Urinary bladder (tissue), 4 donors: ENCODE measurements around the gene CAB39. TPM values are rescaled to one million over a fixed set of nuclear protein-coding genes. Genes with fewer than 3 reads are reported as not detected.

ENCODE experiments used
- DNase-seq: peaks from one replicate; pipeline ENCODE4 v3.0.0-alpha.2; 2015; ENCODE audit errors: extremely low spot score
- H3K27ac ChIP-seq: one replicate; pipeline ENCODE4 v1.5.1; 2013; ENCODE audit warnings: low read depth, mild to moderate bottlenecking, moderate library complexity
- H3K36me3 ChIP-seq: one replicate; pipeline ENCODE4 v1.6.1; 2013; ENCODE audit warnings: mild to moderate bottlenecking, moderate library complexity; ENCODE audit not compliant: insufficient read depth
- H3K4me1 ChIP-seq: one replicate; pipeline ENCODE4 v1.6.1; 2013; ENCODE audit warnings: mild to moderate bottlenecking, moderate library complexity; ENCODE audit not compliant: insufficient read depth
- H3K4me3 ChIP-seq: one replicate; pipeline ENCODE4 v1.5.1; 2013; ENCODE audit warnings: low read depth, low read length
- WGBS: extraction: QIAGEN DNeasy Blood & Tissue Kit; methylation state at CpG from one replicate; pipeline ENCODE4 v1.1.7; 2013; 5-methylcytosine and 5-hydroxymethylcytosine counted together
- polyA plus RNA-seq: library from polyadenylated mRNA; stranded (reverse); fragments of 200-250 nt; gene quantifications from one replicate; pipeline ENCODE4 v1.2.3, GENCODE V29; 2013
- small RNA-seq: library from RNA; depleted of rRNA; stranded (forward); fragments of <200 nt; gene quantifications from one replicate; pipeline ENCODE3, GENCODE V24; 2014
- total RNA-seq: library from RNA; depleted of rRNA; stranded (reverse); fragments of >200 nt; gene quantifications from one replicate; pipeline ENCODE4 v1.2.3, GENCODE V29; 2014
- donor health status: healthy with polysubstance abuse.
- donor health status: healthy.

Gene CAB39
- total and polyA plus RNA-seq, 2 donors: 42.9 to 90.5 TPM

DNA sequence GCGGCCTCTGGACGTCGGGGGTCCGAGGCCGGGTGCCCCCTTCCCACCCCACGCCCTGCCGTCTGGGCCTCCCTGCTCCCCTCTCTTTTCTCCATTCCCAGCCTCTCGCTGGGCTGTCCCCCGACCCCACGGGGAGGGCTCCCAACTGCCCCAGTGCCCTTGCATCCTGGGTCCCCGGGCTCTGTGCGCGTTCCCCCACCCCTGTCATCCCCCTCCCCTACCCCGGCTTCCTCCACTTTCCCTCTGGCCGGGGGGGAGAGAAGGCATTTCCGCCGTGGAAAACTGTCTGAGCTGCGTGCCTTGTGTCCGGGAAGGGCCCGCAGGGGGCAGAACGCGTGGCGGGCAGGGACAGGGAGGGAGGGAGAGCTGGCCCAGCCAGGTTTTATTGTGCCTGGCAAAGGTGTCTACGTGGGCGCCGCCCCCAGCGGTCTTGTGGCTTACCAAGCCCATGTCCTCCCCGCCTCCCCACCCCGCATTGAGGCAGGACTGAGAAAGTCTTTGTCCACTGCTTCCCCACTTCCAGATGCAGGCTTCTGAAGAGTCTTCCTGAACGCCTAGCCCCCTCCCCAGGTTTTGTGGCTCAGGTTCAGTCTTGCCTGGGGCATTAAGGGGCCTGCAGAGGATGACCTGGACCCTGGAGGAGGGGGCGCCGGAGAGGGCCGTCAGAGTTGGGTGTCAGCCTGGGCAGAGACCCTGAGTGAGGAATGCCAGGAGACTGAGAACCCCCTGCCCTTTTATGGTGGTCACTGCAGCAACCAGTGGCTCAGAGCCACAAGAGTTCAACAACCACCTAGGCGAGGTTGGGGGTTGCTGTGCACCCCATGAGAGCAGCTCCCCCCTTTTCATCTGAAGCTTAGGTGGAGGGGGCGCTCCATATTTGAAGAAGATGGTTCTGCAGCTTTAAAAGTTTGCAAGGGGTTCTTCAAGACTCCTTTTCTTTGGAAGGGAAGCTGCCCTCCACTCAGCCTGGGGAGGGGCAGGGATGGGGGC is 153.4 kb downstream of the CAB39 start:
- no peak for DNase-seq
- Histone ChIP-seq H3K4me3 (peak overlapping the region; percentile 77), H3K4me1 (no peaks in the 10 kb centered on the region), H3K36me3 (no peaks in the 10 kb centered on the region), H3K27ac (peak overlapping the region; percentile 34)
- 10% methylated on average over 35 of the region's 35 CpGs for WGBS

DNA sequence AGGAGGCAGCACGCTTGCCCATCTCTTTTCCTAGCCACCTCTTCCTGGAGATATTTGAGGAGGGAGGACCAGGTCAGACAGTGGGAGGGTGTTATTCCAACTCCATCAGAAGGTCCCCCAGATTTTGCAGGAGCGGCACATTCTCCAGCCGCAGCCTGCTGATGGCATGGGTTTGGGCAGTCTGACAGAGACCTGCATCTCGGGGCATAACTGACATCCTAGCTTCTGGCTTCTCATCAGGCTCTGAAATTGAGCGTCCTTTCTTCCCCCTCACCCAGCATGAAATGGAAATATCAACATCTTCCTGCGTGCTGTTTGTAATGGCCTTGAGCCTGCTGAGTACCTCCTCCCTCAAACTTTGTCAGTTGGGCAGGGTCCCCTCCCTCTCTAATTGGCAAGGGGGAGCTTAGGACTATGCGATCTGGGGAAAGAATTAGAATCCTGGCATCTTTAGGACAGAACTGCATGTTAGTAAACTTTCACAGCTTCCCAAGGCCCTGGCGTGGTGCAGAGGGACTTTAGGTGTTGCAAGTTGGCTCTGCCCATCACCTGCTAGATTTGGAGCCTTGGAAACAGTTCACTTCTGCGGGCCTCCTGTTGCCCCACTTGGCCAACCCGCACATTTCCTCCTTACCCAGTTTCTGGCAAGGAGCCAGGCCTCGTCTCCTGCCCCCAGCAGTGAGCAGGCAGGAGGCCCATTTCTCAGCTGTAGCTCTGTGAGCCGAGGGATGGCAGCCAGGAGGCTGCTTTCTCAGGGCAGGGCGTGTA is 154.3 kb downstream of the CAB39 start:
- 31% methylated on average over 13 of the region's 13 CpGs for WGBS
- Histone ChIP-seq H3K4me3 (no peak overlapping the region), H3K4me1 (no peaks in the 10 kb centered on the region), H3K27ac (peak overlapping the region; percentile 57), H3K36me3 (no peaks in the 10 kb centered on the region)
- DNase-seq: no peak

DNA sequence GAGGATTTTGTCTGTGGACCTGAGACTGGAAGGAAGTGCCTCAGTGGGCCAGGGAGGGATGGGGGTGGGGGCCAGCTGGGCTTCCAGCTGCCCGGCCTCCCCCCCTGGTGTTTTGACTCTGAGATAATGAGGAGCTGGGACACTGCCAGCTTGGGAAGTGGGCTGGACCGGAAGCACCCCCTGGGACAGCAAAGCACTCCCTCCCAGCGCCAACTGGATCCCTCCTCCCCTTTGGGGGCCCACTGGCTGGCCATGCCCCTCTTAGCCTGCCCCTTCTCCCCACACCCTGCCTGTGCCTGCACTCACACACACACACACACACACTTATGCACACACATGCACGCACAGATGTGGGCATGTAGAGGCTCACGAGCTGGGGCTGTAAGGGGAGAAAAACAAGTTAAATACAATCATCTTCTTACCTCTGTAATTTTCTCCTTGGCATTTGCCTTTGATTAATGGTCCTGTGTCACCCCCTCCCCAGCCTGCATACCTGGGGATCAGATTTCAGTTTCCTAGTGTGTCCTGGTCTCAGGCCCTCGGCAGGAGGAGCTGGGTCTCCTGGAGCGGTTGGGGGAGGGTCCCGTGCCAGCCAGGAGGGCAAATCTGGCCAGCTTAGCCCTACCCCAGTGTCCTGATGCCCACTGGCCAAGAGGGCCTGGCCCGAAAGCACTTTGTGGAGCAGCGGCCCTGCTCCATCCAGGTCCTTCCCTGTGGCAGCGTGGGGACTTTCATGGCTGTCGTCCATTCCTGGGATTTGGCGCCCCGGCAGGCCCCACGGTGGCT is 155.7 kb downstream of the CAB39 start:
- Histone ChIP-seq H3K27ac (no peak overlapping the region), H3K4me1 (no peaks in the 10 kb centered on the region), H3K4me3 (no peak overlapping the region), H3K36me3 (no peaks in the 10 kb centered on the region)
- WGBS: 42% methylated on average over 15 of the region's 15 CpGs
- DNase-seq: no peak

DNA sequence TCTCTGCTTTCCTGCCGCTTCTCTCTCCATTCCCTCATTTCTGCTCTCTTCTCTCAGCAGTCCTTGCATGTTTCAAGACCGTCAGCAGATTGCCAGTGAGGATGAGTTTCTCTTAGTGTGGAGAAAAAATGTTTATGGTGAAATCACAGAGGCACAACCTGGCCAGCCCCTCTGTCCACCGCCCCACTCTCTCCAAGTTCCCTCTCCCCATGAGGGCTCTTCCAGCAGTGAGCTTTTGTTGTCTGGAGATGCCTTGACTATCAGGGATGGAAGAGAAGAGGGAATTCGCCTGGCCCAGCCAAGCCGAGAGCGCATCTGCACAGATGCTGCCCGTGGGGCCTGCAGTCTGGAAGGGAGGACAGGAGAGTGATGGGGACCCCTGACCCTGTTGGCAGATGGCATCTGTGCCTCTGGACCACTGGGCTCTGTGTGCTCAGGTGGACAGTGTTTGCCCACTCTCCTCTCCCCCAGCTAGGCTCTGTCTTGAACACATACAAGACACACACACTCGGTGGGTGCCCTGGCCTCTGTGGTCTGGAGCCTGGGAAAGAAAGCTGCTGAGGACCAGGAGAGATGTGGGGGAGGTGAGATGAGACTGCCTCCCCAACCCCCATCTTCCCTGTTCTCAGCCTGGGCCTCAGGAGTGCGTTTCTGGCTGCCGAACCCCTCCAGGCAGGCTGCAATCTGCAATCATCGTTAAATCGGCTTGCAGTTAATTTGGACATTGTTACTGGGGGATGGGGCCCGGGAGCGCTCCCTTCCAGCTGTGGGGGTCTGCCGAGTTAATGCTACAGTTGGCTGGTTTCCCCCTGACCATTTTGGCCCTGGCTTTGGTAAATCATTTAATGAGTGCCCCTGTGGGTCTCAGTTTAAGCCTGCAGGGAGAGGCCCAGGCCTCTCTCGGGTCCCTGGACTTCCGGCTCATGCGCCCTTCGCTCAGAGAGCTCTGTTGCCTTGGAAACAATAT is 156.6 kb downstream of the CAB39 start:
- DNase-seq: peak; percentile 81
- Histone ChIP-seq H3K4me3 (no peak overlapping the region), H3K4me1 (no peaks in the 10 kb centered on the region), H3K27ac (peak overlapping the region; percentile 60), H3K36me3 (no peaks in the 10 kb centered on the region)
- WGBS: 48% methylated on average over 19 of the region's 19 CpGs

DNA sequence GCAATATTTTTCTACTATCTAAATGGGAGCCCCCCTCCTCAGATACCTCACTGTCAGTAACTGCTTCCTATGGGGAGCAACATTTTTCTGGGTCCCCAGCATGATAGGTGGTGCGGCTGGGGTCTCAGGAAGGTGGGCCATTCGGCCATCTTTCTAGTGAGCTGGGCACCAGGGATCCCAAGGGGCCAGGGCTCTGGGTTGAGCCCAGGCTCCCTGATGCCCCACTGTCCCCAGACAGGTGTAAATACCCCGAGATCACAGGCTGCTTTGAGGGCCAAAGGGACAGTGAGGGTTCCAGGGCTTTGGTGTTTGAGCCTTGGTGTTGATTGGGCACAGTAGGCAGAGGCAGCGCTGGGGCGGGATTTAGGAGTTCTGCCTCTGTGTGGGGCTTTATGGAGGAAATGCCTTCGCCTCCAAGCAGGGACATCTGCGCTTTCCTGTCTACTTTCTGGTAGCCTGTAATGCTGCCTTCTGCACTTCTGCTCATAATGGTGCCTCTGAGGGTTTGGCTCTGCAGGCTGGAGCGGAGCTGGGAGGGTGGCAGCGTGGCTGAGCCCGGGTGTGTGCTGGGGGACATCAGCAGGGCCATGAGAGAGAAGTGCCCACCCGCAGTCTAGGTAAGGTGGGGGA is 157.4 kb downstream of the CAB39 start:
- Histone ChIP-seq H3K4me3 (no peak overlapping the region), H3K27ac (peak overlapping the region; percentile 68), H3K4me1 (no peaks in the 10 kb centered on the region), H3K36me3 (no peaks in the 10 kb centered on the region)
- 72% methylated on average over 11 of the region's 11 CpGs for WGBS
- no peak for DNase-seq

Small RNAs within 50 kb of the gene (small RNA-seq; reads per million reads assigned to genes)
- not detected for gene BANF1P3
- not detected for gene RNU6-268P

Other genes with a start within 250 kb of the CAB39 start
- gene ITM2C, start 152.1 kb downstream of the CAB39 start, total RNA-seq: 174 TPM
- gene ITM2C, start 152.1 kb downstream of the CAB39 start, polyA plus RNA-seq: 230 TPM
- 0.05 TPM for gene GPR55, start 212.4 kb downstream of the CAB39 start, total RNA-seq
- 0.22 TPM for gene GPR55, start 212.4 kb downstream of the CAB39 start, polyA plus RNA-seq